ENCODE results near the gene TXNRD1. TPM values are rescaled to one million over a fixed set of nuclear protein-coding genes. Genes with fewer than 3 reads are reported as not detected.
A peak's percentile ranks its signal among the peaks of the same experiment; 100 is the strongest.

TXNRD1 gene
- polyA plus RNA-seq, 4 donors, result 54.0 to 72.7 (median 59.0) TPM

- DNase-seq (ENCODE audit: low read depth in 4 of 4, low spot score in 3 of 4), result peak in 3 of 4 donors; percentile 7 to 21 (median 12)
Measured at GRCh38 chr12:104358353-104359003, 142.9 kb downstream of the TXNRD1 start.

DNA sequence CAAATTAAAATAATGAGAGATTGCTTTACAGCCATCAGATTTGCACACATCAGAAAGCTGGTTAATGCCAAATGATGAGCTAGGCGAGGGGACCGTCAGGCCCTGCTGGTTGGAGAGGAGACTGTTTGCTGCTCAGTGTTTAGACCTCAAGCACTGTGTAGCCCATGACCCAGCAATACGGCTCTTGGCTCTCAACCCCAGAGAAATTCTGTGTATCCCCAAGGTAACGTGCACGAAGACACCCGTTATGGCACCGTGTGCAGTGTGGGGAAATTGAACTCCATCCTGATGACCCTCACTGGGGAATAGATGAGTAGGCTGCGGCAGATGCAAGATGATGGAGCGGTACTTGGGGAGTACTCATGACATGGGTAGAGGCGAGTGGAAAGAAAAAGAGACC lies 143.6 kb downstream of the TXNRD1 start:
- no peak for DNase-seq (ENCODE audit: low read depth in 4 of 4, low spot score in 3 of 4)

GRCh38 chr12:104360157-104360556 lies 144.6 kb downstream of the TXNRD1 start:
- no peak for DNase-seq (ENCODE audit: low read depth in 4 of 4, low spot score in 3 of 4)

DNA sequence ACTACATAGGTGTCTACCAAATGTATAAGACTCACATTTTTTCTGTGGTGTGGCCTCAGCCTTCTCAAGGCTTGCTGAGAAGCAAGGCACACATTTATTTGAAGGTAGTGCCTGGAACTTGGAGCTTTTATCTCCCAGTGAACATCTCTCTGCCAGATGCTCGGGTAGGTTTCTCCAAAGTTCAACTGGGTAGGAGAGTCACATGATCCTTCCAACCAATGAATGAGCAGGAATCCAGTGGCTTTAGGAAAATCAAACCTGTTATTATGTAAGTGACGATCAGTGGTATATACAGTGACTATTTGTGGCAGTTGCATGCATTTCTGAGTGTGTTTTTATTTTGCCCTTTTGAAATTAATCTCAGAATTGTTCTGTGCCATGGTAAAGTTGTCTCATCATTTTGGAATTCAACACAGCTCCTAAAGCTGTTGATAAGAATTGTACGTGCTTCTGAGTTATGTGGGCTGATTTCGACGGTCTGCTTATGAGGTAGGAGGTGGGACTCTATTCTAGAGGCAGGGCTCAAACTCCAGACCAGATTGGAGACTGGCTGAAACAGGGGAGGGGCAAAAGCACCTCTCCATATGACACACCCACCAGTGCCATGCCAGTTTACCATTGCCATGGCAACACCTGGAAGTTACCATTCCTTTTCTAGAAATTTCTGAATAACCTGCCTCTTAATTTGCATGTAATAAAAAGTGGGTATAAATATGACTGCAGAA lies 145.6 kb downstream of the TXNRD1 start:
- no peak for DNase-seq (ENCODE audit: low read depth in 4 of 4, low spot score in 3 of 4)

- DNase-seq (ENCODE audit: low read depth in 4 of 4, low spot score in 3 of 4), result no peak
Measured at GRCh38 chr12:104365921-104366410, 150.4 kb downstream of the TXNRD1 start.

- no peak for DNase-seq (ENCODE audit: low read depth in 4 of 4, low spot score in 3 of 4)
Measured at GRCh38 chr12:104369708-104370107, 154.1 kb downstream of the TXNRD1 start.

DNA sequence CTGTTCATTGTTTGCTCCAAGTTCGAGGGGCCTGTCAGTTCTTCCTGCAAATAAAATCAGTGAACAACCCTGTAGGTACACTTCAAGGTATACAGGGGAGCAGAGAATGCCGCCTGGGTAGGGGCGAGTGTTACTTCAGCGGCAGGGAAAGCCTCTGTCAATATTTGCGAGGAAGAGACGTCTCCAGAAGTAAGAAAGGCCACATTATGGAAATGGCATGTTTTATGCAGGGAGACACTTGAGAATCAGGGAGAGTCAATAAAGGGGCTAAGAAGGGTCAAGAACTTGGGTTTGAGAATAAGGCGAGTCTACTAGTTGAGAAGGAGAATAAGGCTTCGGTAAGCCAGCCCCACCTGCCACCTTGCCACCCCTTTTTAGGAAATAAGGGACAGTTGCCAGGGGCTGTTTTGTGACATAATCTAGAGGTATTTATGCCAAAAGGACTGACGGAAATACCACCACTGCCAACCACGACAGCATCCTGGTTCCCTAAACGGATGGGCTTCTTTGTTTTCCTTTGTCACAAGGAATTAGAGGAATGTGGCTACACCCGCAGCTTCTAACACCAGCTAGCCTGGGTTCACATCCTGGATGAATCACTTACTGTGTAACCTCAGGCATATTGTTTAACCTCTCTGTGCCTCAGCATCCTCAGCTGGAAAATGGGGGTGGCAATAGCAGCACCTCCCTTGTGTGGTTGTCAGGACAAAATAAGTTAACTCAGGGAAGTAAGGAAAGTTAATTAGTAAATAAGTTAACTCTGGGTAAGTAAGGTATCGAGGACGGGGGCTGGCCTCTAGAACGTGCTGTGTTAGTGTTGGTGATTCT lies 155.7 kb downstream of the TXNRD1 start:
- DNase-seq (ENCODE audit: low read depth in 4 of 4, low spot score in 3 of 4), result no peak

GRCh38 chr12:104372061-104372720 lies 156.6 kb downstream of the TXNRD1 start:
- DNase-seq (ENCODE audit: low read depth in 4 of 4, low spot score in 3 of 4), result no peak

DNA sequence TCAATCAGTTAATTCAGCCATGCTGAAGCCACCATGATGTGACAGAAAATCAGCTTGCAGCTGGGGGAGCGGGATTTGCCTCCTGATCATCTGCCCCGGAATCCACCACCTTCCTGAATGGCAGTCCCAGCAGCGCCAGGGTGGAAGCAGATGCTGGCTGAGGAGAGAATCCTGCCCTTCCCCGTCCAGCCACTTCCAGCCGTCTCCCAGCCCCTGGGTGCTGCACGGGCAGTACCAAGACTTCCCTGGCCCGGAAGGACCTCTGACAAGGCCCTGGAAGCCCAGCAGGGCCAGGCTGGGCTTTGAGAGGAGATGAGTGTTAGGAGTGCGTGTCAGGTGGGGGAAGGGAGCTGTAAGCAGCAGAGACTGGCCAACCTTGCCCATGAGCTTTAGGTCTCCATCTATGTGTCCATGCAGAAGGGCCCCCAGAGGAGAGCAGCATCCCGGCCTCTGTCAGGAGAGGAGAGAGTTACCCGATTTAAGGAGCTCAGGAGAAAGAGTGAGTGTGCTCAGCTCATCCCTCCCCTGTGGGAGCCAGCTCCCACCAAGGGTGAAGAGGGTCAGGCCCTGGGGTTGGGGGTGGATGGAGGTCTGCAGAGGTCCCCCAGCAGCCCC lies 157.2 kb downstream of the TXNRD1 start:
- DNase-seq (ENCODE audit: low read depth in 4 of 4, low spot score in 3 of 4), result no peak

- DNase-seq (ENCODE audit: low read depth in 4 of 4, low spot score in 3 of 4), result no peak
Measured at GRCh38 chr12:104374071-104374470, 158.5 kb downstream of the TXNRD1 start.

DNA sequence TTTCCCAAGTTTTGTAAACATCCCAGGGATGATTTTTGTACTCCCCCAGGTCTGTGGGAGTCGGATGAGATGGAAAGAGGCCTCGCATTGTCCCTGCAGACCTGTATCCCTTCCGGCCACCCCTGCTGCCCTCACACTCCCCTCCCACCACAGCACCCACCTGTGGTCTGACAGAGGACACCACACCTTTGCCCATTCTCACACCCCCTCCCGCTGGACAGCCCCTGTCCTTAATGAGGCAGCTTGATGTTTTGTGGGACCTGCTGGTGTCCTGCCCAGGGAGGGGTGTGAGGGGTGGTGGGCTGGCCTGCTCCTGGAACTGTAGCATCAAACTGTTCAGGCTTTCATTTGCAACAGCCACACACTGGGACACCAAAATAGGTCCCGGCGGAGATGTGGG lies 159.2 kb downstream of the TXNRD1 start:
- no peak for DNase-seq (ENCODE audit: low read depth in 4 of 4, low spot score in 3 of 4)

DNA sequence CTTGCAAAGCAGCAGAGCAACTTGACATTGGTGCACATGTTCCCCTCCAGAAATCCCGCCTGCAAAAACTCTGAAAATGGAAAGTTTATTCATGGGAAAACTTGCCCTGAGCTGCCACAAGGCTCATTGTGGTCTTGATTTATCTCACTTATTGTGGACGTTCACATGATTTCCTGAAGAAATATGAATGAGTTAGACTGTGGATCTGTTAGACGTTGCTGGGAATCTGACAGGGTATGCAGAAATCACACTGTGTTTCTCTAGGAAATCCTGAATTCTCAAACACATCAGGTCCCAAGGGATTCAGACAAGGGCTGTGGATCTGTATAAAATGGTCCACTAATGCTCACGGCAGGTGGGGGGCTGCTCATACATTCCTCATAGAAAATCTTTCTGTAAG lies 160.2 kb downstream of the TXNRD1 start:
- DNase-seq (ENCODE audit: low read depth in 4 of 4, low spot score in 3 of 4), result no peak

- DNase-seq (ENCODE audit: low read depth in 4 of 4, low spot score in 3 of 4), result no peak
Measured at GRCh38 chr12:104376650-104377513, 161.3 kb downstream of the TXNRD1 start.

DNA sequence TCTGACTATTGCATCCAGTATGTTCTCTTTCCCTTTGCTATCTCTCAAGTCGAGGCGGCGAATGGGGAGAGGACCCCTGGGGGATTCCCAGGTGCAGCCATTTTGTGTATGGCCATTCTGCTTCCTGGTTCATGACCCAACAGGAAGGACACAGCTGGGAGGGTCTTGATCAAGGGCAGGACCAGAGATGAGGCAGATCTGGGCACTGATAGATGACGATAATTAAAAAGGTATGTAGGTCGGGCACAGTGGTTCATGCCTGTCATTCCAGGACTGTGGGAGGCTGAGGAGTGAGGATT lies 161.9 kb downstream of the TXNRD1 start:
- DNase-seq (ENCODE audit: low read depth in 4 of 4, low spot score in 3 of 4), result no peak

DNA sequence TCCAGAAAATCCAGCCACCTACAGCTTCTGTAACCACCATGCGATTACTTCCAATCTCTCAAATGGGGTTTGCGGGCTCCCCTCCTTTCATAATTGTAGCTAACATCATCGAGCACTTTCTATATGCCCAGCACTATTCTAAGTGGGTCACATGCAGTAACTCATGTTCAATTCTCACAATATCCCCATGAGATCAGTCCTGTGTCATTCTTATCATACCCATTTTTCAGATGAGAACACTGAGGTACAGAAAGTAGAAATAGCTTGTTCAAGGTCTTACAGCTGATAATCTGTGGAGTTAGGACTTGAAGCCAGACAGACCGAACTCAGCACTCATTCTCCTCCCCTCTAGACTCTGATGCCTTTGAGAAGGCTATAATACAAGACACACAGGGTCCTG lies 162.8 kb downstream of the TXNRD1 start:
- no peak for DNase-seq (ENCODE audit: low read depth in 4 of 4, low spot score in 3 of 4)

DNA sequence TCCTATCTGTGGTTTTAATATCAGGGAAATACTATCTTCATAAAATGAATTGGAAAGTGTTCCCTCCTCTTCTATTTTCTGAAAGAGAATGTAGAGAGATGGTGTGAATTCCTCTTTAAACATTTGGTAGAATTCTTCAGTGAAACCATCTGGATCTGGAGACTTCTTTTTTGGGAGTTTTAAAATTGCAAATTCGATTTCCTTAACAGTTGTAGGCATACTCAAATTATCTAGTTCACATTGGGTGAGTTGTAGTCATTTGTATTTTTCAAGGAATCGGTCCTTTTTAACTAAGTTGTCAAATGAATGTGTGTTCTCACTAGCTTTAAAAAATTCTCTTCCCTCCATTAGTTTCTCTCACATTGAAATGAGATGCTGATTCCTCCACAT lies 165.8 kb downstream of the TXNRD1 start:
- DNase-seq (ENCODE audit: low read depth in 4 of 4, low spot score in 3 of 4), result no peak

DNA sequence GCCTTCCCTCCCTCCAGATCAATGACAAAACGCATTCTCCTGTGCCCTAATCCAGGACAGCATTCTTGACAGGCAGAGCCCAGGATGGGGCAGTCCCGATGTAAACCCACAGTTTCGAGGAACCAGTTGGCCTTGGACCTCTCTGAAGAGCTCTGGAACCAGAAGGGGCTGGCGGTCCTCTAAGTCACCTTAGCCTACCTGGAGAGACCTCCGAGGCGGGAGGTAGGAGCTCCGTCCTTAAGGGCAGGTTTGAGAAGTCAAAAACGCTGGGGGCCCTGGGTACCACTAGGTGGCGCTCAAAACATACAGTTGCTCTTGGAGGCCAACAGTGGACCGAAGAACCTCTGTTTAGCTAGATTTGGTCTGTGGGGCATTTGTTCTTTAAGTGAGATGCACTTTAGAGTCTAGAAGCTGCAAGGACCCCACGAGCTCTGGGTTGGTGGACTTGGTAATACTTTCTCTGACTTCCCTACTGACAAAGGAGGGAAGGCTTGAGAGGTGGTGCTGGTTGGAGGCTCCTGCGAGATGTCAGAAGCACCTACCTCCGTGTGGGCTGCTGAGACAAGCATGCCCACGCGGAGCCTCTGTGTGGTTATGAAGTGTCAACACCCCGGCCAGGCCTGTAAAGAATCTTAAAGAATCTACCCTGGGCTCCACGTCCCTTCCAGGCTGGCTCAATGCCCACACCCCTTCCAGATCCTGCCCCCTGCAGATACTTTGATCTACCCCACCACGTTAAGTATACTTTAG lies 166.3 kb downstream of the TXNRD1 start:
- DNase-seq (ENCODE audit: low read depth in 4 of 4, low spot score in 3 of 4), result peak; percentile 48 to 68 (median 66)

- no peak for DNase-seq (ENCODE audit: low read depth in 4 of 4, low spot score in 3 of 4)
Measured at GRCh38 chr12:104384141-104384880, 168.7 kb downstream of the TXNRD1 start.
